ENCODE data around the gene CIBAR2.
"Not testable (repeated sequence)": the region's sequence is repeated elsewhere in the genome, so short reads cannot be mapped to it uniquely, and the experiment has no call there.

CIBAR2 gene

DNA sequence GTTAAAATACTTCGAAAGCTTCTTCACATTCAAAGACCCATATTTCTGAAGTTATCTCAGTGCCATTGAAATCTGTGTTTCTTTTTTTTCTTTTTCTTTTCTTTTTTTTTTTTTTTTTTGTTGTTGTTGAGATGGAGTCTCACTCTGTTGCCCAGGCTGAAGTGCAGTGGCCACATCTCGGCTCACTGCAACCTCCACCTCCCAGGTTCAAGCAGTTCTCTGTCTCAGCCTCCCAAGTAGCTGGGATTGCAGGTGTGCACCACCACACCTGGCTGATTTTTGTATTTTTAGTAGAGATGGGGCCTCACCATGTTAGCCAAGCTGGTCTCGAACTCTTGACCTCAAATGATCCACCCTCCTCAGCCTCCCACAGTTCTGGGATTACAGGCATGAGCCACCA lies 58.0 kb downstream of the CIBAR2 start:
- not testable (repeated sequence) for H3K9me3 ChIP-seq (ENCODE audit: insufficient read depth, low read depth, low read length); H3K9ac ChIP-seq (ENCODE audit: low read depth, low read length); H3K36me3 ChIP-seq (ENCODE audit: insufficient read depth, low read length); H3K27me3 ChIP-seq (ENCODE audit: insufficient read depth, low read length); H3K27ac ChIP-seq (ENCODE audit: low read depth, low read length); H3K4me3 ChIP-seq (ENCODE audit: low read length); H3K4me1 ChIP-seq (ENCODE audit: insufficient read depth, low read length)
- 95% methylated on average over 2 of the region's 3 CpGs for WGBS

- Histone ChIP-seq H3K4me3 (ENCODE audit: low read length) (no peak overlapping the region), H3K4me1 (ENCODE audit: insufficient read depth, low read length) (no peaks in the 10 kb centered on the region), H3K9ac (ENCODE audit: low read depth, low read length) (no peak overlapping the region), H3K27ac (ENCODE audit: low read depth, low read length) (no peak overlapping the region), H3K36me3 (ENCODE audit: insufficient read depth, low read length) (no peaks in the 10 kb centered on the region), H3K27me3 (ENCODE audit: insufficient read depth, low read length) (peaks cover 4% of the 10 kb centered on the region; the same call in 1 of the 2 replicates), H3K9me3 (ENCODE audit: insufficient read depth, low read depth, low read length) (no peaks in the 10 kb centered on the region)
- WGBS: 96% methylated on average over 8 of the region's 10 CpGs
Observed at GRCh38 chr16:85052536-85052935, 59.7 kb downstream of the CIBAR2 start.

- Histone ChIP-seq H3K36me3 (ENCODE audit: insufficient read depth, low read length) (no peaks in the 10 kb centered on the region), H3K9me3 (ENCODE audit: insufficient read depth, low read depth, low read length) (no peaks in the 10 kb centered on the region), H3K4me1 (ENCODE audit: insufficient read depth, low read length) (no peaks in the 10 kb centered on the region), H3K27me3 (ENCODE audit: insufficient read depth, low read length) (peaks cover 4% of the 10 kb centered on the region; the same call in 1 of the 2 replicates), H3K4me3 (ENCODE audit: low read length) (no peak overlapping the region), H3K27ac (ENCODE audit: low read depth, low read length) (no peak overlapping the region), H3K9ac (ENCODE audit: low read depth, low read length) (no peak overlapping the region)
- 96% methylated on average over 8 of the region's 8 CpGs for WGBS
Observed at GRCh38 chr16:85051683-85052082, 60.6 kb downstream of the CIBAR2 start.

DNA sequence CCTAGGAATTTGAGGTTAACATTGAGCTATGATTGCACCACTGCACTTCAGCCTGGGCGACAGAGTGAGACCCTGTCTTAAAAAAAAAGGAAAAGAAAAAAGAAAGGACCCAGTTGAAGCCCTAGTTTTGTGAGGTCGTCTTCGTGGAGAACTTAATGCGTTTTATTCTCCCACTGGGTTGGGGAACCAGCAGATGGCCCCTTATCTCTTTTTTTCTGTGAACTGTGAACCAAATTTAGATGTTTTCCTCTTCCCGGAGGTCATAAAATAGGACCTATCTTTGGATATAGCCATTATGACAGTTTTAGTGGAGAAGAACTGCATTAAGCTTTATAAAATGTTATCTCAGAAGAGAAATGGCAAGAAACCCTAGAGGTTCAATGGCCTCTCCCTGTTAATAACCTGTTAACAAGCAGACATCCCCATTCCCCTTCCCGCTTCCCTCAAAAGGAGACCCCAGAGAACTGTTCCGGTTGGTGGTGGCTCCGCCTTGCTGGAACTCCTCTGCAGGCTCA lies 61.1 kb downstream of the CIBAR2 start:
- 93% methylated on average over 8 of the region's 8 CpGs for WGBS
- no peaks in the 10 kb centered on the region for H3K36me3 ChIP-seq (ENCODE audit: insufficient read depth, low read length)
- peaks cover 4% of the 10 kb centered on the region; the same call in 1 of the 2 replicates for H3K27me3 ChIP-seq (ENCODE audit: insufficient read depth, low read length)
- no peaks in the 10 kb centered on the region for H3K9me3 ChIP-seq (ENCODE audit: insufficient read depth, low read depth, low read length)
- H3K27ac ChIP-seq (ENCODE audit: low read depth, low read length): no peak overlapping the region
- H3K9ac ChIP-seq (ENCODE audit: low read depth, low read length): no peak overlapping the region
- no peak overlapping the region for H3K4me3 ChIP-seq (ENCODE audit: low read length)
- H3K4me1 ChIP-seq (ENCODE audit: insufficient read depth, low read length): no peaks in the 10 kb centered on the region

DNA sequence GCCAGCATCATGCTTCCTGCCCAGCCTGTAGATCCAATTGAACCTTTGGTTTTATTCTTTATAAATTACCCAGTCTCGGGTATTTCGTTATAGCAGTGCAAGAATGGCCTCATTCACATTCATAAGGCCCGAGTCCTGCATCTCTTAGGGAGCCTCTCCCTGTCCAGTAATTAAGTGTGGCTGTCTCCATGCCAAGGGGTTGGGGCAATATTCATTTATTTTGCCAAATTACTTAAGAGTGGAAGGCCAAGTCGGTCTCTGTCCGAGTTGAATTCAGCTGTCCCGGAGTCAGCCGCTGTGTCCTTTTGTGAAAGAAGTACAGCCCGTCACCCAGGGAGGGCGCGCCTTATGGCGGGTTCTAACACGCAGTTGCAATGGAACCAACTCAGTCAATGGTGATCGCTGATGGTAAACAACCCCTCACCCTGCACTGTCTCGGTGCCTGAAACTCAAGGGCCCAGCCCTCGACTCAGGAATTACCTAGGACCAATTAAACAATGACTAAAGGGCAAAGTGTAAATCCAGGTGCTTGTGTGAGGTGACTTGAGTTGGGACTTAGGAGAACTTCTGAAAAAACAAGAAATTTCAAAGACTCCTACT lies 62.5 kb downstream of the CIBAR2 start:
- Histone ChIP-seq H3K27me3 (ENCODE audit: insufficient read depth, low read length) (no peaks in the 10 kb centered on the region), H3K36me3 (ENCODE audit: insufficient read depth, low read length) (no peaks in the 10 kb centered on the region), H3K9ac (ENCODE audit: low read depth, low read length) (no peak overlapping the region), H3K4me1 (ENCODE audit: insufficient read depth, low read length) (no peaks in the 10 kb centered on the region), H3K4me3 (ENCODE audit: low read length) (no peak overlapping the region), H3K9me3 (ENCODE audit: insufficient read depth, low read depth, low read length) (no peaks in the 10 kb centered on the region), H3K27ac (ENCODE audit: low read depth, low read length) (no peak overlapping the region)
- 94% methylated on average over 15 of the region's 15 CpGs for WGBS

GRCh38 chr16:85048921-85049562 lies 63.2 kb downstream of the CIBAR2 start:
- Histone ChIP-seq H3K27ac (ENCODE audit: low read depth, low read length) (no peak overlapping the region), H3K27me3 (ENCODE audit: insufficient read depth, low read length) (no peaks in the 10 kb centered on the region), H3K9me3 (ENCODE audit: insufficient read depth, low read depth, low read length) (no peaks in the 10 kb centered on the region), H3K4me1 (ENCODE audit: insufficient read depth, low read length) (no peaks in the 10 kb centered on the region), H3K9ac (ENCODE audit: low read depth, low read length) (no peak overlapping the region), H3K36me3 (ENCODE audit: insufficient read depth, low read length) (no peaks in the 10 kb centered on the region), H3K4me3 (ENCODE audit: low read length) (no peak overlapping the region)
- 96% methylated on average over 17 of the region's 17 CpGs for WGBS

Data from HUES64 (cell line).